DOHH2 (cell line): Measurements from ENCODE around the gene ATP2B2.

Experiments used
- EZH2phosphoT487 ChIP-seq: fragments of 200-600 bp; sonication (generic); IDR thresholded peaks from 2 replicates; pipeline ENCODE4 v1.6.1; 2017; ENCODE audit warnings: borderline replicate concordance, mild to moderate bottlenecking, antibody characterized with exemption, low read length, moderate library complexity, mixed read lengths
- TF ChIP-seq, protein P1 (sequence below): fragments of 200-600 bp; sonication (generic); IDR thresholded peaks from one replicate; pipeline ENCODE4 v1.5.1; 2014; ENCODE audit warnings: antibody characterized with exemption, mild to moderate bottlenecking, low read depth, low read length; ENCODE audit not compliant: poor library complexity, severe bottlenecking

- TF ChIP-seq, protein P1, sequence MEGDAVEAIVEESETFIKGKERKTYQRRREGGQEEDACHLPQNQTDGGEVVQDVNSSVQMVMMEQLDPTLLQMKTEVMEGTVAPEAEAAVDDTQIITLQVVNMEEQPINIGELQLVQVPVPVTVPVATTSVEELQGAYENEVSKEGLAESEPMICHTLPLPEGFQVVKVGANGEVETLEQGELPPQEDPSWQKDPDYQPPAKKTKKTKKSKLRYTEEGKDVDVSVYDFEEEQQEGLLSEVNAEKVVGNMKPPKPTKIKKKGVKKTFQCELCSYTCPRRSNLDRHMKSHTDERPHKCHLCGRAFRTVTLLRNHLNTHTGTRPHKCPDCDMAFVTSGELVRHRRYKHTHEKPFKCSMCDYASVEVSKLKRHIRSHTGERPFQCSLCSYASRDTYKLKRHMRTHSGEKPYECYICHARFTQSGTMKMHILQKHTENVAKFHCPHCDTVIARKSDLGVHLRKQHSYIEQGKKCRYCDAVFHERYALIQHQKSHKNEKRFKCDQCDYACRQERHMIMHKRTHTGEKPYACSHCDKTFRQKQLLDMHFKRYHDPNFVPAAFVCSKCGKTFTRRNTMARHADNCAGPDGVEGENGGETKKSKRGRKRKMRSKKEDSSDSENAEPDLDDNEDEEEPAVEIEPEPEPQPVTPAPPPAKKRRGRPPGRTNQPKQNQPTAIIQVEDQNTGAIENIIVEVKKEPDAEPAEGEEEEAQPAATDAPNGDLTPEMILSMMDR, result no peak
- TF ChIP-seq EZH2phosphoT487, result no peak
These were observed 194.8 kb downstream of the ATP2B2 start for GRCh38 chr3:10310578-10310977.
